Fibroblast of upper back skin (primary cell): Measurements from ENCODE around the gene CHPF2.
A peak's percentile ranks its signal among the peaks of the same experiment; 100 is the strongest.

ENCODE experiments used
- DNase-seq: peaks from one replicate; pipeline ENCODE4 v3.0.0-alpha.2; 2013

Gene CHPF2

DNA sequence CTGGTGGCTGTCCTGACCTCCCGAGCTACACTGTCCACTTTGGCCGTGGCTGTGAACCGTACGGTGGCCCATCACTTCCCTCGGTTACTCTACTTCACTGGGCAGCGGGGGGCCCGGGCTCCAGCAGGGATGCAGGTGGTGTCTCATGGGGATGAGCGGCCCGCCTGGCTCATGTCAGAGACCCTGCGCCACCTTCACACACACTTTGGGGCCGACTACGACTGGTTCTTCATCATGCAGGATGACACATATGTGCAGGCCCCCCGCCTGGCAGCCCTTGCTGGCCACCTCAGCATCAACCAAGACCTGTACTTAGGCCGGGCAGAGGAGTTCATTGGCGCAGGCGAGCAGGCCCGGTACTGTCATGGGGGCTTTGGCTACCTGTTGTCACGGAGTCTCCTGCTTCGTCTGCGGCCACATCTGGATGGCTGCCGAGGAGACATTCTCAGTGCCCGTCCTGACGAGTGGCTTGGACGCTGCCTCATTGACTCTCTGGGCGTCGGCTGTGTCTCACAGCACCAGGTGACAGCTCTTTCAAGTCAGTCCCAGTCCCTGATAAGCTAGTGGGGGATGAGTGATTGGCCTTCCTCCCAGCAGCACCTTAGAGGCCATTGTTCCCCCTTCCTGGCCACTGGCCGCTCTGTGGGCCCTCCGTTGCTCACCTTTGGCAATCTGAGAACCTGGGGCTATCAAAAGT is 3.0 kb downstream of the CHPF2 start:
- no peak for DNase-seq

DNA sequence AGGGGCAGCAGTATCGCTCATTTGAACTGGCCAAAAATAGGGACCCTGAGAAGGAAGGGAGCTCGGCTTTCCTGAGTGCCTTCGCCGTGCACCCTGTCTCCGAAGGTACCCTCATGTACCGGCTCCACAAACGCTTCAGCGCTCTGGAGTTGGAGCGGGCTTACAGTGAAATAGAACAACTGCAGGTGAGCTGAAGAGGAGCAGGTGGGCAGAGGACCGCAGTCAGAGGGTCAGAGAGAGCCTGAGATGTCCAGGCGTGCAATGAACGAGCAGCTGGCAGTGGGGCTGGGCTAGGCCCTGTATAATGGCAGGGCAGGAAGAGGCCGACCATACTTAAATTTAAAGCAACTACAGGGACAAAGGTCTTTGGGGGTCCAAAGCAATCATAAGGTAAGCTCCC is 4.1 kb downstream of the CHPF2 start:
- DNase-seq, result no peak

DNA sequence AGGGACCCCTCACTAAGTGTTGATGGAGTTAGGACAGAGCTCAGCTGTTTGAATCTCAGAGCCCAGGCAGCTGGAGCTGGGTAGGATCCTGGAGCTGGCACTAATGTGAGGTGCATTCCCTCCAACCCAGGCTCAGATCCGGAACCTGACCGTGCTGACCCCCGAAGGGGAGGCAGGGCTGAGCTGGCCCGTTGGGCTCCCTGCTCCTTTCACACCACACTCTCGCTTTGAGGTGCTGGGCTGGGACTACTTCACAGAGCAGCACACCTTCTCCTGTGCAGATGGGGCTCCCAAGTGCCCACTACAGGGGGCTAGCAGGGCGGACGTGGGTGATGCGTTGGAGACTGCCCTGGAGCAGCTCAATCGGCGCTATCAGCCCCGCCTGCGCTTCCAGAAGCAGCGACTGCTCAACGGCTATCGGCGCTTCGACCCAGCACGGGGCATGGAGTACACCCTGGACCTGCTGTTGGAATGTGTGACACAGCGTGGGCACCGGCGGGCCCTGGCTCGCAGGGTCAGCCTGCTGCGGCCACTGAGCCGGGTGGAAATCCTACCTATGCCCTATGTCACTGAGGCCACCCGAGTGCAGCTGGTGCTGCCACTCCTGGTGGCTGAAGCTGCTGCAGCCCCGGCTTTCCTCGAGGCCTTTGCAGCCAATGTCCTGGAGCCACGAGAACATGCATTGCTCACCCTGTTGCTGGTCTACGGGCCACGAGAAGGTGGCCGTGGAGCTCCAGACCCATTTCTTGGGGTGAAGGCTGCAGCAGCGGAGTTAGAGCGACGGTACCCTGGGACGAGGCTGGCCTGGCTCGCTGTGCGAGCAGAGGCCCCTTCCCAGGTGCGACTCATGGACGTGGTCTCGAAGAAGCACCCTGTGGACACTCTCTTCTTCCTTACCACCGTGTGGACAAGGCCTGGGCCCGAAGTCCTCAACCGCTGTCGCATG is 5.2 kb downstream of the CHPF2 start:
- DNase-seq, result no peak

DNA sequence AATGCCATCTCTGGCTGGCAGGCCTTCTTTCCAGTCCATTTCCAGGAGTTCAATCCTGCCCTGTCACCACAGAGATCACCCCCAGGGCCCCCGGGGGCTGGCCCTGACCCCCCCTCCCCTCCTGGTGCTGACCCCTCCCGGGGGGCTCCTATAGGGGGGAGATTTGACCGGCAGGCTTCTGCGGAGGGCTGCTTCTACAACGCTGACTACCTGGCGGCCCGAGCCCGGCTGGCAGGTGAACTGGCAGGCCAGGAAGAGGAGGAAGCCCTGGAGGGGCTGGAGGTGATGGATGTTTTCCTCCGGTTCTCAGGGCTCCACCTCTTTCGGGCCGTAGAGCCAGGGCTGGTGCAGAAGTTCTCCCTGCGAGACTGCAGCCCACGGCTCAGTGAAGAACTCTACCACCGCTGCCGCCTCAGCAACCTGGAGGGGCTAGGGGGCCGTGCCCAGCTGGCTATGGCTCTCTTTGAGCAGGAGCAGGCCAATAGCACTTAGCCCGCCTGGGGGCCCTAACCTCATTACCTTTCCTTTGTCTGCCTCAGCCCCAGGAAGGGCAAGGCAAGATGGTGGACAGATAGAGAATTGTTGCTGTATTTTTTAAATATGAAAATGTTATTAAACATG is 6.0 kb downstream of the CHPF2 start:
- DNase-seq, result no peak

DNA sequence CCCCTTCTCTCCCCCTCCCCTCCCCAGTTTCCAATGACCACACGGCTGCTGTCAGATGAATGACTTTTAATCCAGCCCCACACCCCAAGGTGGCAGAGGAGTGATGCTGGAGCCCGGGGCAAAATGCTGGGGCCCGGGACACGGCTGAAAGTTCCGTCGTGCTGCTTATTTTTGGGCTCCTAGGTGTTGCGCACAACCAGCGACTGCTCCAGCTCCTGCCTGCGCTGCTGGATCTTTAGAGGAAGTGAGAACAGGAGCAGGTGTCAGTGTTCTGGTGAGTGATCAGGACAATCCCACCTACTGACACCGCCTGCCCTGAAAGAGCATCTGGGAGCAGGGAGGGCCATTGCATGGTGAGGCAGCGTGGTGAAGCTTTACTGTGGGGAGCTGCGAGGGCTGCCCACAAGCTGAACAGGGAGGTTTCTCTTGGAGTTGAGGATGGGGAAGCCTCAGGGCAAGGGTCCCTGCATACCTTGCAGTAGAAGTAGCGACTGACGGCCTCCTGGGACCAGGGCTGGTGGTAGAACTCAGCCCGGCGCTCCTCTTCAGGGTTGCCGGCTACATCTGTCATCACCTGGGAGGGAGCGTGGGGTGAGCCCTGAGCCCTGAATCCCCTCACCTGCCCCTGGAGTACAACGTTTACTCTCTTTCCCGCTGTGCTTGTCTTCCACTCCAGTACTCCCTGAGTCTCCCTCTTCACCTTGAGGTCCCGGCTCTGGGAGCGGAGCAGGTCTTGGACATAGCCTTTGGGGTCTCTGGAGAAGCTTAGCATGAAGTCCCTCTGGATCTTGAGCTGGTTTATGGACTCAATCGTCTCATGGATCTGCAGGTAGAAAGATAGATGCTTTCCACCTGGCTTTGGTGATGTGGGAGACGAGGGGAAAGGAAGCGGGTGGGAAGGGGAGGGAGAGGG is 6.9 kb downstream of the CHPF2 start:
- DNase-seq, result no peak

DNA sequence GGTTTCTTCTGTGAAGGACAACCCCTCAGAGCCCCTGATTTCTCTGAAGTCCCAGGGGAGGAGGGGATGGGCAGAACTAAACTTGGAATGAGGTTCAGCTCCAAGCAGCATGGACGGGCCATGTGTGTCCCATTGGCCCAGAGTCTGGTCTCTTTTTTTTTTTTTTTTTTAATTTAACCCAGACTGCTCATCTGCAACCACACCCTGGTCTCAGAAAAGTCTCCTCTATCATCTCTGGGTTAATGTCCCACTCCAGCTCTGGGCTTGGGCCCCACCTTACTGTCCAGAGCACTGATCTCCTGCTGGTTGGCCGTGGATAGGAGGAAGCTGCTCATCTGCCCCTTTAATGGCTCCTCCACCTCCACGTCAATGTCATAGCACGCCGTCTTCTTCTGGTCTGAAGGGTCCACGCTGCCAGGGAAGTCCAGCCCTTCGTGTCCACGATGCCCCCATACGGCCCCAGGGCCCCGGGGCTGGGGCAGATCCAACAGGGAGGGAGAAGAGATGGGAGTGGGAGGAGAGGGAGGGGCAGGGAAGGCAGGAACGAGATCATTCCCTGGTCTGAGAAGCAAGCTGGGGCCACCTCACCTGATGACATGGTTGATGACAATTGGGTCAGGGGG is 7.7 kb downstream of the CHPF2 start:
- DNase-seq, result no peak

DNA sequence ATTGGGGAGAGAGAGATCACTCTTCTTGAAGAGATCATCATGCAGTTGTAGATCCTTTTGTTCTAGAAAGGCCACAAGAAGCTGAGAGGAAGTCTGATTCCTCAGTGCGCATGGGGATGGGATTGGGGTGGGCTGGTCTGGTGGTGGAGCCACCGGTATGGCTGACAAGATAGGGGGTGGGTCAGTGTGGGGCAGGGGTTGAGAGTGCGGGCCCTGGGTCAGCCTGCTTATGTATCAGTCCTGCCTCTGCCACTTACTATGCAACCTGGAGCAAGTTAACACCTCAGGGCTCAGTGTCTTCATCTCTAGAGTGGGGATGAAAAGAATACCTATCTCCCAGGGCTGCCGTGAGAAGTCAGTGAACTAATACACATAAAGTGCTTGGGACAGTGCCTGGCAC is 8.3 kb downstream of the CHPF2 start:
- no peak for DNase-seq

DNA sequence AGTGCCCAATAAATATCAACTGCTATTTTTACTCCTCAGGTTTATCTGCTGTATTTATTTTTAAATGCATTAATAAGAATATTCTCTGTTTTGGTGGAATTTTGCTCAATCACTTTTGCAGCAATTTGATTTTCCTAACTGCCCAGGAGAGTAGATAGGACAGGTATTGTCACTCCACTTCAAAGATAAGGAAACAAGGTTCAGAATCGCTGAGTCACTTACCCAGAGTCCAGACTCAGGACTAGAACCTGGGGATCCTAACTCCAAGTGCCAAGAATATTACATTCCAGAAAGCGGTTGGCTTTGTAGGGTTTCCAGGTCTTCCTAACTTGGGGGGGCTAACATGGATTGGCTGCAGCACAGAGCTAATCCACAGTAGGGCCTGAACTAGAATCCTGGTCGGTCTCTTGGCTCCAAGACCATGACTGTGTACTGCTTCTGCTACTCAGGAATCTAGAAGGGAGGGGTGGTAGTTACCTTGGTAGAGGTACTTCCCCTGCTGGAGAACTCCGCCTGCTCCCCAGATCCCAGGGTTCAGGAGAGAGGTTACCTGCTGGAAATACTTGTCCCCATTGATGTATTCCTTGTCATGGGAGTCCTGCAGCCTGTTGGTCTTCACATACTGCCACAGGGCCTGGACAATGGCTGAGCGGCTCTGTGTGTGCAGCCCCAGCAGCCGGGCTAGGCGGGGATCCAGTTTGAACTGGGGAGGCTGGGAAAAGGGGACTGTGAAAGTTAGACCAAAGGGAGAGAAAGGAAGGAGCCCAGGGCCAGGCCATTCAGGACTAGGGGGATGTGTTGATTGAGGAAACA is 8.9 kb downstream of the CHPF2 start:
- no peak for DNase-seq

DNA sequence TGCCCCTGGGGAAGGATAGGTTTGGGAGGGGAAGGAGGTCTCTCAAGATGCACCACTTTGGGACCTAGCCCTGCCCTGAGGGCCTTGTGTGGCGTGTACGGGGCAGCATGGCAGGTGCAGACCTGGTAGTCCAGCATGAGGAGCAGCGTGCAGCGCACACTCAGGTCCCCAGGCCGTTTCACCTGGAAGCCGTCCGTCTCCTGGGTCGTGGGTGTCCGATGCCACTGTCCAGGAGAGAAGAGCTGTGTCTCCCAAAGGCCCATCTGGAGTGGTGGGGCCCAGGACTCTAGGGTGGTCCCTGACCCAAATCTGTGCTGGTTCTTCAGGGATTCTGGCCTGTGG is 9.4 kb downstream of the CHPF2 start:
- DNase-seq, result no peak

DNA sequence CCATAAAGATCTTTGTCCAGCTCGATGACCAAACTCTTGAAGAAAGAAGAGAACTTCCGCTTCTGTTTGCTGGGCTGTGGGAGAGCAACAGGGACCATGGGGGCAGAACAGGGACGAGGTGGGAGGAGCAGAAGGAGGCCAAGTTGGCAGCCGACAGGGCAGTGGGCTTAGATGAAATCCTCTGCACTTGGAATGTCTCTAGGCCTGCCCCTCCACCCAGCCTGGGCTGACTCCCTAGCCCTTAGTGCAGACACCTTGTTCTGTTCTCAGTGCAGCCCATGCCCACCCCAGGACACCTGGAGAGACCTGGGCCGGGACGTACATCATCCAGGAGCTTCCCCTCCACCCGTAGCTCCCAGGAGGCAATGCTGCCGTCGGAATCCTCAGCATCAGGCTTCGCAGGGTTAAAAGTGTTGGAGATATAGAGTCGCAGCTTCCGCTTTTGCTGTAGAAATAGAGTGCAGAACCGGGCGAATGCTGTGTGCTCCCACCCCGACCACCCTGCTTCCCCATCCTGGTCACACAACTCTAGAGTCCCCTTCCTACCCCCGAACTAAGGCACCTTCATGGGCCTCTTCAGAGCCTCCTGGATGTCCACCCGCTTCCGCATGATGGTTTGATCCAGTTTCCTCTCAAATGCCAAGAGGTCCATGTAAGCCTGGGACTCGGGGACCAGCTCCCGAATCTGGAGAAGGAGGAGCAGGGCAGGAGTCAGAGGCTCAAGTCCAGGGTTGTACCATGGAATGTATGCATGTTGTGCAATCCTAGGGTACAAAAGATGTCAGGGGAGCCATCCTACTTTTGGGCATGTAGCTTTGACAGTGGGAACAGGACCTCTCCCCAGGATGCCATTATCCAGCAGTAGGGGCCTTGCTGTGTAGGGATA is 10.1 kb downstream of the CHPF2 start:
- DNase-seq, result no peak

DNA sequence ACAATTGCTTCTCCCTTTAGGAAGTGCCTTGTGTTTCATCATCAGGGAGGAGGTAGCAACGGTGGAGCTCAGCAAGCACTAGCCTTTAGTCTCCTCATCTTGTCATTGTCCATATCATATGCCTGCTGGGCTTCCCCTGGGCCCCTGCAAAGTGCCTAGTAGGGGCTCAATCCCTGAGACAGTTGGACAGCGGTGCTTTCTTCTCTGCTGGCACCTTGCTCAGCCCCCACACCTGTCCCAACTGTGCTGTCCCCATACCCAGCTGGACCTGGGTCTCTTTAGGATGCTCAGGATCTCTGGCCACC is 10.7 kb downstream of the CHPF2 start:
- no peak for DNase-seq

DNA sequence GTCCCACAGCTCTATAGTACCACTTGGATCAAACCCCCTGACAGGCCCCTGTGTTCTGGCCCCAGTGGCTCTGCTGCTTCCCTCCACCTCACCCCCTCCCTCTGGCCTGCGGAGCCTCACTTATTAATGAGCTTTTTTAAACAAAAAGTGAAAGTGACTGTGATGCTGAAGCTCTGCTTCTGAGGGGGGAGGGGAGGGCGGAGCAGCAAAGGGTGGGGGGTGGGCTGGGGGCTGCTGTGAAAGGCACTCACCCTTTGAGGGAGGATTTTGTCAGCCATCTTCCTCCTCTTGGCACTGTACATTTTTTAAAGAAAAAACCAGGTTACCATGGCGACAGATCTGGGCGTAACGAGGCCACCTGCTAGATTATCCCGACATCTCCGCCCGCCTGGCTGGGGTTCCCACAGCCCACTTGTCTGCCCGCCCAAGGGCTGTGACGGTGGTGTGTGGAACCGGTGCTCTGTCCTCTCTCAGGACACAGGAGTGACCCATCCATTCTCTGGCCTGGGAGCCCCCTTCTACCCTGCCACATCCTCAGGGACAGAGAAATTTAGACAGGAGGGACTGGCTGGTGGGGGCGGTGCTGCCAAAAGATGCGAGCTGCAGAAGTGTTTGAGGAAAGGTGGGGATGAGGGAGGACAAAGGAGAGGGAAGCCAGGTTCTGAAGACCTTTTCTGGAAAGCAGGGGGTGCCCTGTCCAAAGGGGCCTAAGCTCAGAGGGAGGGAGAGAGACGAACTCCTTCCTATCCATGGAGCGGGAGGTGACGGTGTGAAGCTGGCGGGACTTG is 11.3 kb downstream of the CHPF2 start:
- no peak for DNase-seq

DNA sequence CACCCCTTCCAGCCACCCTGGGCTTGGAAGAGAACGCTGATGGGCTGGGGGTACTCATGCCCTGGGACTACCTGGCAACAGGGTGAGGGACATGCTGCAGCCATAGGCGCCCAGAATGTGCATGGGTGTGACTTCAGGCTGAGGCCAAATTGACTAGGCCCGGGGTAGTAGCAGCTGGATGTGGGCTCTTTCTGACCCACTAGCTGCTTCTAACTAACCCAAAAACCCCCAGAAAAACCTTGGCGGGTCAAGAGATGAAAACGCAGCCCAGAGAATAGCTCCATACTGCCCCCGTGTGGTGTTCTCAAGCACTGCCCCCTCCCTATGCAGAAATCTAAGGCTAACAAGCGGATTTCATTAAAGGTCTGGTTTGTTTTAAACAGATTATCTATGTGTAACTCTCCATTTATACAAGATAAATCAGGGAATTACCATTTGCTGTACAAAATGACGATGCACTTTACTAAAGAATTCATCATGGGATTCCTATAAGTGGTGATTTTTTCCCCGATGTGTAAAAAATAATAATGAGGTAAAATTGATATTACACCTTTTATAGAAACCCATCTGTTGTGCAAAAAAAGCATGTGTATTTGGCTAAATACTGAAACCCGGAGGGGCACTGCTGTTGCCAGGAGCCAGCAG is 12.0 kb downstream of the CHPF2 start:
- peak; percentile 49 for DNase-seq

DNA sequence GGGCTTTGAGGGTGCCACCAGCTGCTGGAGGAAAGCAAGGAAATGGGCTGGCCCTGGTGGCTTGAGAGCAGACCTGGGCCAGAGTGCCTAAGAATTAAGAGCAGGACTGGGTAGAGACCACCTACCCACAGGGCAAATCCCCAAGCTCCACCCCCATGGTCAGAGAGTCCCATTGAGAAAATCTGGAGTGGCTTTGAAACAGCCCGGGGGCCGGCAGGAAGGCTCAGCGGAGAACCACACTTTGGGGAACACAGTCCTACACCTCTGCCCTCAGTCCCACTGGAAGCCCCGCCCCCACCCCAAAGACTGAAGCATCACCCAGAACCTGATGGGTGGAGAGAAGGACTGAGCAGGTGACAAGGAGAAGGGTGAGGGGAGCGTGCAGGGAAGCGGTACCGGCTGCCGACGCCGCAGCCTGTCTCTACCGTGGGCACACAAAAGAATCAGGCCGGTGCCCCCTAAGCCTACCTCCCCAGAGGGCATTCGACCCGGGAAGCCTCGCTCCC is 12.6 kb downstream of the CHPF2 start:
- no peak for DNase-seq

DNA sequence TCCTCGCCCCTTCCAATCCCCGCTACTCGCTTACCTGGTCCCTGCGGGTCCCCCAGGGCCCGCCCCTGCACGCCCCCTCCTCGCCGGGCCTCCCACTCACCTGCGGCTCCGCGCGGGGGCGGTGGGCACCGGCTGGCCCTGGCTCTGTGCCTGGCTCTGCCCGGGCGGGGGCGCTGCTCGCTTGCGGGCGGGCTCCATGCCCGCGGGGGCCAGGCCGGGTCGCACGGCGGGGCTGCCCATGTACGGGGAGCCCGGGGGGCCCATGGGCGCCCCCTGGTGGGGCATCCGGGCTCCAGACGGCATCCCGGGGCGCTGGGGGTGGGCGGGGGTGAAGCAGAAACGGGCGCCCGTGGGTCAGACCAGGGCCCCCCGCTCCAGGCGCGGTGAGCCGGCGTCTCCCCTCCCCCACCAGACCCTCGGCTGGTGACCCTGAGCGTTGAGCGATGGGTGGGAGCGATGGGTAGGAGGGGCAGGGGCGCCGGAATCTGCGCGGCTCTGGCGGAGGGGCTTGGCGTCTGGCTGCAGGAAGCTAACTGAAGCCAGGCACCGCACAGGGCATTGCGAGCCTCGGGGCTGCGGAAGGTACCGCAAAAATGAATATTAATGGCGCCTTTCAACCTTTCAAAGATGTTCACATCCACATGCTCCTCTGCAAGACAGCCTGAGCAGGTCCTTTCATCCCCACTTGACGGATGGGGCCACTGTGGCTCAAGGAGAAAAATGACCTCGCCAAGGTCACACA is 13.2 kb downstream of the CHPF2 start:
- peak; percentile 28 for DNase-seq

DNA sequence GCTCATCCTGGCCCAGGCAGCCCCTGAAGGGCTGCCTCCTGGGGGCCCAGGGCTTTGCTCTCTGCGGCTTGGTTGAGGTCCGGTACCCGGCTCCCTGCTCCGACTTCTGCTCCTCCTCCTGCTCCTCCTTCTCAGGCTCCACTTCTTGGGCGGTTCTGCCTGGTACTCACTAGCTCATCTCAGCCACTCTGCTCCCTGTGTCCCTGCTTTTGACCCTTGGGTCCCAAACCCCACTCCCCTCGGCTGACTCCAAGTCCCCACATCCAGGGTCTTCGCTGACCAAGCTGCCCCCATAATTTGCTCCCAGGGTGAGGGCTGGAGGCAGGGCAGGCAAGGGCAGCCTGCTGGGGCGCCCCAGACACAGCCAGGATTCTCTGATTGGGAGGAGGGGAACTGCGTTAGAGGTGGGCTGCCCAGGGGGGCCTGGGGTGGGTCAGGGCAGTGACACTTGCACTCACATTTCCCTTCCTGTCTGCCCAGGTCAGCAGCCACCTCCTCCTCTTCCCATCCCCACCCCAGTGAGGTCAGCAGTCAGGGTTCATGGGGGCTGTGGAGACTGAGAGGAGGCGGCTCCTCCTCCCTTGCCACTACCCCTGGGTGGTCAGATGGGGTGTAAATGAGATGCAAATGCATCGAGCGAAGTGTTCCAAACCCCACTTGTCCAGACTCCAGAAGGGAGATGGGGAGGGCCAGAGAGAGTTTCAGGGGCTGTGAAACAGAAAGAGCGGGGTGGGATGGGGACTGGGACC is 14.0 kb downstream of the CHPF2 start:
- DNase-seq, result no peak

DNA sequence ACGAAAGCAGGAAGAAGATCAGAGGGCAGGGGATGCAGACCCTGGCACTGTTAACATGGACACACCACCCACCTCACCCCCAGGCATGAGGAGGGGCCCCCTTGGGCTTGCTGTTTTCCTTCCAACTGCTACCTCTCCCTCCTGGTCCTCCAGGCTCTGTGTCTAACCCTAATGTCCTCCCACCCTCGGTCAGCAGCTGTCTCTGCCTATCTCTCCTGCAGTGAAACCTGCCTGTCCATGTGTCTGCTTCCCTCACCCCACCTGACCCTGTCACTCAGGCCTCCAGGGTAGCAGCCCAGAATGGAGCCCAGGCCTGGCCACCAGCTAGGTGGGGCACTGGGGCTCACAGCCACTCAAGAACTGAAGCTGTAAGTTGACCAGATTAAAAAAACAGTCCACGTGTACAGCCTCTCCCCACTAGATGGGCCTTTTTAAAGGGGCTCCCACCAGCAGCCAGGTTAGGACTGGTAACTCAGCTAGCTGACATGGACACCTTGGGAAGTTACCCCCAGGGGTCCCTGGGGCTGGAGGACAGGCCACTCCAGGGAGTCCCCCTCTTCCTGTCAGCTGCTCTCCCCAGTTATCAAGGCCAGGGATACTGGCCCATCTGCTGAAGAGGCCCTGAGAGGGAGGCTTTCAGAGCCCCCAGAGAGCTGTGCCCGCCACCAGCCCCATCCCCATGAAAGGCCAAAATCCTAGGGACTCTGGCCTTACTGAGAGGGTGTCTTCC is 14.7 kb downstream of the CHPF2 start:
- no peak for DNase-seq
